GM23338 (cell line): ENCODE data around the gene MLPH. TPM values are rescaled to one million over a fixed set of nuclear protein-coding genes. Genes with fewer than 3 reads are reported as not detected.

Source experiments
- ATAC-seq: fragments of 200-7000 bp; cut with Tn5 transposase; 3 replicates; pipeline ENCODE4 v1.9.1; 2020
- DNase-seq: peaks from one replicate; pipeline ENCODE4 v3.0.0-alpha.2; 2015; ENCODE audit warnings: low spot score
- H2AFZ ChIP-seq: fragments of 200-600 bp; sonication (generic); 2 replicates; pipeline ENCODE4 v1.8.0; 2016; ENCODE audit warnings: antibody characterized with exemption, mild to moderate bottlenecking, moderate library complexity
- H3F3A ChIP-seq: fragments of 200-600 bp; sonication (generic); replicated peaks from 2 replicates; pipeline ENCODE4 v1.8.0; 2017; ENCODE audit warnings: antibody characterized with exemption, mixed run types, low read depth
- H3K27ac ChIP-seq: fragments of 200-600 bp; sonication (generic); 2 replicates; pipeline ENCODE4 v1.6.1; 2016; ENCODE audit warnings: low read depth
- H3K27me3 ChIP-seq: fragments of 200-600 bp; sonication (generic); 2 replicates; pipeline ENCODE4 v1.8.0; 2016; ENCODE audit warnings: mild to moderate bottlenecking, mixed run types, moderate library complexity; ENCODE audit not compliant: insufficient read depth
- H3K36me3 ChIP-seq: fragments of 200-600 bp; sonication (generic); 2 replicates; pipeline ENCODE4 v1.8.0; 2016; ENCODE audit warnings: mild to moderate bottlenecking; ENCODE audit not compliant: insufficient read depth
- H3K4me1 ChIP-seq: fragments of 200-600 bp; sonication (generic); 2 replicates; pipeline ENCODE4 v1.8.0; 2016; ENCODE audit warnings: mild to moderate bottlenecking, moderate library complexity; ENCODE audit not compliant: insufficient read depth
- H3K4me2 ChIP-seq: fragments of 200-600 bp; sonication (generic); 2 replicates; pipeline ENCODE4 v1.7.1; 2017; ENCODE audit warnings: mixed run types
- H3K4me3 ChIP-seq: fragments of 200-600 bp; sonication (generic); 2 replicates; pipeline ENCODE4 v1.6.1; 2016; ENCODE audit warnings: mixed run types
- H3K79me2 ChIP-seq: fragments of 200-600 bp; sonication (generic); replicated peaks from 2 replicates; pipeline ENCODE4 v1.8.0; 2017; ENCODE audit warnings: mild to moderate bottlenecking; ENCODE audit not compliant: insufficient read depth
- H3K9me2 ChIP-seq: fragments of 200-600 bp; sonication (generic); 2 replicates; pipeline ENCODE4 v1.8.0; 2017; ENCODE audit not compliant: insufficient read depth
- H4K20me1 ChIP-seq: fragments of 200-600 bp; sonication (generic); replicated peaks from 2 replicates; pipeline ENCODE4 v1.8.0; 2017; ENCODE audit warnings: mild to moderate bottlenecking; ENCODE audit not compliant: insufficient read depth
- H3K27ac Mint-ChIP-seq: 2 replicates; pipeline ENCODE4 v1.8.0; 2020; ENCODE audit warnings: inconsistent platforms, mild to moderate bottlenecking, moderate library complexity, mixed read lengths
- H3K27me3 Mint-ChIP-seq: 3 replicates; pipeline ENCODE4 v1.8.0; 2022; ENCODE audit warnings: low read depth, mild to moderate bottlenecking, moderate library complexity, mixed read lengths, inconsistent platforms; ENCODE audit not compliant: insufficient read depth, poor library complexity
- H3K36me3 Mint-ChIP-seq: 3 replicates; pipeline ENCODE4 v1.8.0; 2021; ENCODE audit warnings: low read depth, mild to moderate bottlenecking, inconsistent platforms, moderate library complexity, mixed read lengths
- H3K4me1 Mint-ChIP-seq: 3 replicates; pipeline ENCODE4 v1.8.0; 2020; ENCODE audit warnings: mild to moderate bottlenecking, inconsistent platforms, mixed read lengths
- H3K4me3 Mint-ChIP-seq: 3 replicates; pipeline ENCODE4 v1.8.0; 2021; ENCODE audit warnings: moderate library complexity, mild to moderate bottlenecking, inconsistent platforms, mixed read lengths
- H3K9me3 Mint-ChIP-seq: 3 replicates; pipeline ENCODE4 v1.8.0; 2020; ENCODE audit warnings: moderate library complexity, mild to moderate bottlenecking, inconsistent platforms, mixed read lengths
- CTCF ChIP-seq, 2 experiments: fragments of 200-600 bp in 1 of 2; sonication (generic) in 1 of 2; conservative IDR thresholded peaks; 2 replicates each; pipeline versions ENCODE4 v1.5.1 to v1.6.1; 2016 to 2017; ENCODE audit warnings: antibody characterized with exemption in 2 of 2, low read depth in 2 of 2, mild to moderate bottlenecking in 2 of 2, moderate library complexity in 1 of 2
- ETS1 ChIP-seq: IDR thresholded peaks from 2 replicates; pipeline ENCODE4 v1.6.1; 2016; ENCODE audit warnings: antibody characterized with exemption
- EZH2 ChIP-seq: fragments of 200-600 bp; sonication (generic); IDR thresholded peaks from one replicate; pipeline ENCODE4 v1.8.0; 2017; ENCODE audit warnings: antibody characterized with exemption, mild to moderate bottlenecking, low read depth; ENCODE audit not compliant: unreplicated experiment
- JUNB ChIP-seq: IDR thresholded peaks from one replicate; pipeline ENCODE4 v1.6.1; 2016; ENCODE audit warnings: antibody characterized with exemption; ENCODE audit not compliant: unreplicated experiment
- NANOG ChIP-seq: IDR thresholded peaks from 2 replicates; pipeline ENCODE4 v1.6.1; 2016; ENCODE audit warnings: antibody characterized with exemption, borderline replicate concordance
- STAT1 ChIP-seq: IDR thresholded peaks from one replicate; pipeline ENCODE4 v1.6.1; 2016; ENCODE audit warnings: antibody characterized with exemption; ENCODE audit not compliant: unreplicated experiment
- ZNF114 ChIP-seq: fragments of 250-450 bp; sonication (Bioruptor Pico); IDR thresholded peaks from 2 replicates; pipeline ENCODE4 v1.5.0; 2020; ENCODE audit warnings: mild to moderate bottlenecking, moderate library complexity
- ZNF331 ChIP-seq: fragments of 250-450 bp; sonication (Bioruptor Pico); IDR thresholded peaks from 2 replicates; pipeline ENCODE4 v1.5.0; 2020; ENCODE audit warnings: low read depth, mild to moderate bottlenecking, moderate library complexity
- ZNF462 ChIP-seq: fragments of 250-450 bp; sonication (Bioruptor Pico); IDR thresholded peaks from 2 replicates; pipeline ENCODE4 v1.5.0; 2020; ENCODE audit warnings: mild to moderate bottlenecking, moderate library complexity
- polyA plus RNA-seq: library from polyadenylated mRNA; unstranded; fragments of >200 nt; fragmentation: Nextera tagmentation; extraction: Ambion mirVana; gene quantifications from 2 replicates; pipeline ENCODE4 v1.2.1, GENCODE V29; 2016
- total RNA-seq: library from RNA; depleted of rRNA; stranded (reverse); fragments of >200 nt; shearing (Covaris generic); gene quantifications from 2 replicates; pipeline ENCODE4 v1.2.3, GENCODE V29; 2014

The MLPH gene
- total and polyA plus RNA-seq, 2 experiments from 2014 or later, result 13.6 to 16.5 TPM

GRCh38 chr2:237592425-237592980 is 105.5 kb downstream of the MLPH start:
- no peak overlapping the region for H3K27ac ChIP-seq
- peaks cover 1% of the 10 kb centered on the region for H3K9me3 Mint-ChIP-seq
- ATAC-seq, result no peak

GRCh38 chr2:237593036-237593435 is 106.0 kb downstream of the MLPH start:
- Histone ChIP-seq H3F3A (0 out of 2 replicates have a peak, but pooled peaks cover 9% of the 10 kb centered on the region), H3K27ac (no peak overlapping the region), H3K9me2 (no peaks in the 10 kb centered on the region), H3K4me1 (peaks cover 42% of the 10 kb centered on the region), H3K4me2 (no peak overlapping the region), H3K27me3 (no peaks in the 10 kb centered on the region), H3K36me3 (no peaks in the 10 kb centered on the region), H3K4me3 (no peak overlapping the region), H3K79me2 (peaks cover 17% of the 10 kb centered on the region), H2AFZ (no peak overlapping the region), H4K20me1 (no peaks in the 10 kb centered on the region)
- Mint-ChIP-seq H3K4me1 (peaks cover 70% of the 10 kb centered on the region), H3K27me3 (peaks cover 13% of the 10 kb centered on the region), H3K27ac (no peak overlapping the region), H3K4me3 (no peak overlapping the region), H3K36me3 (peaks cover 7% of the 10 kb centered on the region; the same call in 2 of the 3 replicates), H3K9me3 (no peaks in the 10 kb centered on the region; the same call in 1 of the 3 replicates)
- no peak for ATAC-seq
- DNase-seq, result no peak
- TF ChIP-seq ZNF462 (CRISPR knock-in tag), result no peak
- TF ChIP-seq ZNF114 (CRISPR knock-in tag), result no peak
- TF ChIP-seq STAT1, result no peak
- no peak for TF ChIP-seq ETS1
- TF ChIP-seq ZNF331 (CRISPR knock-in tag), result no peak
- no peak for TF ChIP-seq EZH2

More at GRCh38 chr2:237592425-237592980, 105.5 kb downstream of the MLPH start:
- Histone ChIP-seq H3K79me2 (peaks cover 23% of the 10 kb centered on the region), H3K4me1 (peaks cover 42% of the 10 kb centered on the region), H4K20me1 (no peaks in the 10 kb centered on the region), H3K36me3 (no peaks in the 10 kb centered on the region), H3K4me3 (no peak overlapping the region), H3K9me2 (no peaks in the 10 kb centered on the region), H2AFZ (no peak overlapping the region), H3K4me2 (no peak overlapping the region), H3K27me3 (no peaks in the 10 kb centered on the region), H3F3A (0 out of 2 replicates have a peak, but pooled peaks cover 9% of the 10 kb centered on the region)
- Mint-ChIP-seq H3K4me1 (peaks cover 69% of the 10 kb centered on the region), H3K36me3 (peaks cover 12% of the 10 kb centered on the region), H3K27ac (no peak overlapping the region), H3K27me3 (peaks cover 9% of the 10 kb centered on the region), H3K4me3 (no peak overlapping the region)
- TF ChIP-seq ZNF114 (CRISPR knock-in tag) (no peak), JUNB (no peak), CTCF (conservative IDR thresholded peaks at IDR 0.05; ENCODE audit: low read depth in 2 of 2) (no peak), NANOG (no peak), EZH2 (no peak)
- DNase-seq, result no peak
